Stomach smooth muscle (tissue), 2 donors: Measurements from ENCODE around the gene SHQ1.
A peak's percentile ranks its signal among the peaks of the same experiment; 100 is the strongest.

Experiments used
- H3K27ac ChIP-seq: one replicate; pipeline ENCODE4 v1.7.0; 2013; ENCODE audit warnings: mild to moderate bottlenecking, low read length, inconsistent platforms
- H3K27me3 ChIP-seq, 2 donors: one replicate each; pipeline ENCODE4 v1.7.0; 2013; ENCODE audit warnings: low read length in 2 of 2; ENCODE audit not compliant: insufficient read depth in 2 of 2, control insufficient read depth in 1 of 2
- H3K36me3 ChIP-seq, 2 donors: one replicate each; pipeline ENCODE4 v1.7.0; 2013; ENCODE audit warnings: low read length in 2 of 2; ENCODE audit not compliant: control insufficient read depth in 2 of 2, insufficient read depth in 2 of 2
- H3K4me1 ChIP-seq: one replicate; pipeline ENCODE4 v1.7.0; 2013; ENCODE audit warnings: low read length; ENCODE audit not compliant: control insufficient read depth, insufficient read depth
- H3K4me3 ChIP-seq, 2 donors: one replicate each; pipeline ENCODE4 v1.7.0; 2013; ENCODE audit warnings: low read length in 2 of 2
- H3K9ac ChIP-seq, 2 donors: one replicate each; pipeline ENCODE4 v1.7.0; 2013; ENCODE audit warnings: low read length in 2 of 2, mild to moderate bottlenecking in 1 of 2
- H3K9me3 ChIP-seq, 2 donors: one replicate each; pipeline ENCODE4 v1.7.0; 2013; ENCODE audit warnings: low read length in 2 of 2; ENCODE audit not compliant: control insufficient read depth in 2 of 2
- donor health status: healthy.
- donor health status: Pancreatic carcinoma.

SHQ1 gene

GRCh38 chr3:72846166-72846565 is 2.1 kb downstream of the SHQ1 start:
- peaks cover 7% of the 10 kb centered on the region for H3K4me1 ChIP-seq
- H3K27ac ChIP-seq, result no peak overlapping the region
- no peaks in the 10 kb centered on the region for H3K27me3 ChIP-seq
- H3K9me3 ChIP-seq, result no peaks in the 10 kb centered on the region
- peaks cover 5% of the 10 kb centered on the region in 2 donors for H3K36me3 ChIP-seq
- H3K4me3 ChIP-seq, result no peak overlapping the region
- no peak overlapping the region for H3K9ac ChIP-seq

- Histone ChIP-seq H3K9me3 (no peaks in the 10 kb centered on the region), H3K4me3 (no peak overlapping the region), H3K27ac (no peak overlapping the region), H3K9ac (no peak overlapping the region), H3K27me3 (no peaks in the 10 kb centered on the region), H3K4me1 (peaks cover 7% of the 10 kb centered on the region), H3K36me3 (peaks cover 5% of the 10 kb centered on the region in 2 donors)
Measured at GRCh38 chr3:72844436-72844993, 3.7 kb downstream of the SHQ1 start.

- H3K4me1 ChIP-seq, result peaks cover 7% of the 10 kb centered on the region
- H3K27ac ChIP-seq, result no peak overlapping the region
- H3K9me3 ChIP-seq, result no peaks in the 10 kb centered on the region
- H3K9ac ChIP-seq, result no peak overlapping the region
- no peaks in the 10 kb centered on the region for H3K27me3 ChIP-seq
- no peak overlapping the region for H3K4me3 ChIP-seq
- H3K36me3 ChIP-seq, result peaks cover 5 to 8% of the 10 kb centered on the region in 2 donors
Measured at GRCh38 chr3:72839057-72839456, 9.2 kb downstream of the SHQ1 start.

- H3K27ac ChIP-seq, result no peak overlapping the region
- H3K9me3 ChIP-seq, result no peaks in the 10 kb centered on the region
- no peak overlapping the region for H3K4me3 ChIP-seq
- H3K27me3 ChIP-seq, result no peaks in the 10 kb centered on the region
- peaks cover 5 to 8% of the 10 kb centered on the region in 2 donors for H3K36me3 ChIP-seq
- H3K9ac ChIP-seq, result no peak overlapping the region
- peaks cover 7% of the 10 kb centered on the region for H3K4me1 ChIP-seq
Measured at GRCh38 chr3:72836923-72837322, 11.3 kb downstream of the SHQ1 start.

- peak overlapping the region; percentile 8 for H3K27ac ChIP-seq
- no peaks in the 10 kb centered on the region for H3K27me3 ChIP-seq
- H3K4me3 ChIP-seq, result no peak overlapping the region
- peaks cover 2 to 3% of the 10 kb centered on the region in 2 donors for H3K36me3 ChIP-seq
- no peaks in the 10 kb centered on the region for H3K9me3 ChIP-seq
- no peak overlapping the region for H3K9ac ChIP-seq
- H3K4me1 ChIP-seq, result peaks cover 7% of the 10 kb centered on the region
Measured at GRCh38 chr3:72836416-72836815, 11.8 kb downstream of the SHQ1 start.

- Histone ChIP-seq H3K4me1 (no peaks in the 10 kb centered on the region), H3K36me3 (peaks cover 0 to 2% of the 10 kb centered on the region in 2 donors), H3K9me3 (no peaks in the 10 kb centered on the region), H3K27me3 (no peaks in the 10 kb centered on the region), H3K4me3 (no peak overlapping the region), H3K27ac (no peak overlapping the region), H3K9ac (no peak overlapping the region)
Measured at GRCh38 chr3:72830452-72831223, 17.6 kb downstream of the SHQ1 start.

- Histone ChIP-seq H3K36me3 (peaks cover 0 to 2% of the 10 kb centered on the region in 2 donors), H3K27me3 (no peaks in the 10 kb centered on the region), H3K4me3 (no peak overlapping the region)
Measured at GRCh38 chr3:72829701-72830100, 18.5 kb downstream of the SHQ1 start.

GRCh38 chr3:72821161-72821781 is 27.0 kb downstream of the SHQ1 start:
- Histone ChIP-seq H3K36me3 (peaks cover 4 to 5% of the 10 kb centered on the region in 2 donors), H3K27me3 (no peaks in the 10 kb centered on the region), H3K9ac (no peak overlapping the region), H3K4me3 (no peak overlapping the region), H3K27ac (no peak overlapping the region), H3K4me1 (peaks cover 18% of the 10 kb centered on the region), H3K9me3 (no peaks in the 10 kb centered on the region)

More at GRCh38 chr3:72829701-72830100, 18.5 kb downstream of the SHQ1 start:
- Histone ChIP-seq H3K9ac (no peak overlapping the region), H3K4me1 (no peaks in the 10 kb centered on the region), H3K27ac (no peak overlapping the region), H3K9me3 (no peaks in the 10 kb centered on the region)

GRCh38 chr3:72820415-72820814 is 27.8 kb downstream of the SHQ1 start:
- Histone ChIP-seq H3K36me3 (peaks cover 4 to 5% of the 10 kb centered on the region in 2 donors), H3K4me3 (no peak overlapping the region), H3K9ac (no peak overlapping the region), H3K27ac (no peak overlapping the region), H3K27me3 (no peaks in the 10 kb centered on the region), H3K9me3 (no peaks in the 10 kb centered on the region), H3K4me1 (peaks cover 18% of the 10 kb centered on the region)

- H3K9ac ChIP-seq, result no peak overlapping the region
- H3K36me3 ChIP-seq, result peaks cover 4 to 5% of the 10 kb centered on the region in 2 donors
Measured at GRCh38 chr3:72818905-72819304, 29.3 kb downstream of the SHQ1 start.

More at GRCh38 chr3:72818905-72819304, 29.3 kb downstream of the SHQ1 start:
- peaks cover 18% of the 10 kb centered on the region for H3K4me1 ChIP-seq
- no peaks in the 10 kb centered on the region for H3K9me3 ChIP-seq
- H3K27me3 ChIP-seq, result no peaks in the 10 kb centered on the region
- H3K4me3 ChIP-seq, result no peak overlapping the region
- no peak overlapping the region for H3K27ac ChIP-seq
